GM18907 (cell line): ENCODE measurements around the gene STXBP3.

Experiments used
- ATAC-seq: cut with Tn5 transposase; IDR thresholded peaks from one replicate; pipeline ENCODE4 v1.9.1; 2021; ENCODE audit warnings: mild to moderate bottlenecking, moderate library complexity; ENCODE audit not compliant: unreplicated experiment

STXBP3 gene

GRCh38 chr1:108842525-108843181 lies 96.2 kb downstream of the STXBP3 start:
- ATAC-seq: no peak

GRCh38 chr1:108843390-108844137 lies 97.1 kb downstream of the STXBP3 start:
- ATAC-seq: no peak

- ATAC-seq: no peak
Observed at GRCh38 chr1:108845446-108845845, 99.0 kb downstream of the STXBP3 start.

GRCh38 chr1:108845991-108846390 lies 99.5 kb downstream of the STXBP3 start:
- no peak for ATAC-seq

- ATAC-seq: no peak
Observed at GRCh38 chr1:108847494-108847893, 101.0 kb downstream of the STXBP3 start.

GRCh38 chr1:108848806-108849205 lies 102.3 kb downstream of the STXBP3 start:
- no peak for ATAC-seq

GRCh38 chr1:108850929-108851328 lies 104.5 kb downstream of the STXBP3 start:
- no peak for ATAC-seq

- no peak for ATAC-seq
Observed at GRCh38 chr1:108851567-108851966, 105.1 kb downstream of the STXBP3 start.

GRCh38 chr1:108852221-108852975 lies 105.9 kb downstream of the STXBP3 start:
- ATAC-seq: no peak

- no peak for ATAC-seq
Observed at GRCh38 chr1:108854221-108855019, 107.9 kb downstream of the STXBP3 start.

- no peak for ATAC-seq
Observed at GRCh38 chr1:108856994-108857393, 110.5 kb downstream of the STXBP3 start, which contains the start of gene AKNAD1. TSS of gene AKNAD1 (minus strand) at chr1:108857094. CDS start at chr1:108852664, 4,430 bp downstream.

- no peak for ATAC-seq
Observed at GRCh38 chr1:108858230-108858950, 111.9 kb downstream of the STXBP3 start.
